Adipose tissue (tissue), 3 donors: Measurements from ENCODE around the gene FSTL5. TPM values are rescaled to one million over a fixed set of nuclear protein-coding genes. Genes with fewer than 3 reads are reported as not detected.

ENCODE experiments used
- H3K27ac ChIP-seq: one replicate; pipeline ENCODE4 v1.5.1; 2013; ENCODE audit warnings: low read depth, low read length
- WGBS, 3 donors: extraction: QIAGEN DNeasy Blood & Tissue Kit; methylation state at CpG; one replicate each; pipeline ENCODE4 v1.1.7; 2013; 5-methylcytosine and 5-hydroxymethylcytosine counted together
- polyA plus RNA-seq, 3 donors: library from polyadenylated mRNA; stranded (reverse); fragments of 200-250 nt; gene quantifications; one replicate each; pipeline ENCODE4 v1.2.3, GENCODE V29; 2013
- donor health status: healthy with polysubstance abuse.
- donor health status: Bipolar disorder and iron deficiency.
- donor health status: healthy.

The FSTL5 gene
- polyA plus RNA-seq, 3 donors: 0.09 TPM; not detected in 2

DNA sequence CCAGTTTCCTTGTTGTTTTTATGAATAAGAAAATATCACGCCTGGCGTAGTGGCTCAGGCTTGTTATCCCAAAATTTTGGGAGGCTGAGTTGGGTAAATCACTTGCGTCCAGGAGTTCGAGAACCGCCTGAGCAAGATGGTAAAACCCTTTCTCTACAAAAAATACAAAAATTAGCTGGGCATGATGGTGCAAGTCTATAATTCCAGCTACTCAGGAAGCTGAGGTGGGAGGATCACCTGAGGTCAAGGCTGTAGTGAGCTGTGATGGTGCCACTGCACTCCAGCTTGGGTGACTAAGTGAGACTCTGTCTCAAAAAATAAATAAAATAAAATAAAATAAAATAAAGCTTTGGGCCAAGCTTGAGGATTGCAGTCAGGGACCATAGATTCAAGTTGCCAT lies 827.2 kb downstream of the FSTL5 start:
- H3K27ac ChIP-seq: no peak overlapping the region
- 78 to 87% (median 87%) methylated on average over 5 of the region's 5 CpGs for WGBS, 3 donors

DNA sequence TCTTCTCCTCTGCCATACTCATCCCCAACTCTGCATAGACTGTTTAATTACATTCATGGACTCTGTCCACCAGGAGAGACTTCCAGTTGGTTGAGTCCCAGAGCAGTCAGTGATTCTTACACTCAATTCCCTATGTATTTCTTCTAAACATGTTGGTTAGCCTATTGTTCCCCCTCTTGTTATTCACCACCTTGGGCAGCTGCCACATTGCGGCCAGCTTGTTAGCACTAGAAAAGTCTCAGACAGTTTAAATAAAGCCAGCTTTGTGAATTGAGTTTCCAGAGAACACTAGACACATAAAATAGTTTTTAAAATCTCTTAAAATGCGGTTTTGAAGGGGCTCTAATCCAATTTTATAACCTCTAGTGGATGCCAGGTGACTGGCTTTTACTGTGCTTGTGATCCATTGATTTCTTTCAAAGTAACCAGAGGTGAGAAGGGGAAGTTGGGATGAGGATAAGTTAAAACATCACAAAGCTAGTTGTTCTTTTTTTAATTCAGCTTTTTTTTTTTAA lies 827.7 kb downstream of the FSTL5 start:
- no peak overlapping the region for H3K27ac ChIP-seq
- 24 to 34% (median 32%) methylated on average over 2 of the region's 2 CpGs for WGBS, 3 donors
